Measurements from ENCODE around the gene VSIG10L2.
A peak's percentile ranks its signal among the peaks of the same experiment; 100 is the strongest.
"Not testable (repeated sequence)": the region's sequence is repeated elsewhere in the genome, so short reads cannot be mapped to it uniquely, and the experiment has no call there.

The VSIG10L2 gene

GRCh38 chr11:125903711-125904659, 41.9 kb upstream of the VSIG10L2 start, which contains the start of gene DDX25:
TSS of gene DDX25 (plus strand) at chr11:125904508. CDS start at chr11:125904518, 10 bp downstream.
- peak within 1 kb of the TSS; percentile 54 to 62 for H3K4me3 ChIP-seq
- peaks cover 8 to 15% (median 12%) of the 10 kb centered on the region in 3 donors for H3K36me3 ChIP-seq
- peaks cover 0 to 27% of the 10 kb centered on the region in 2 donors for H3K27me3 ChIP-seq
- H3K4me1 ChIP-seq: peaks cover 0 to 24% (median 18%) of the 10 kb centered on the region in 4 donors
- intact Hi-C loops (cut with DNase I; ENCODE audit: low total_unique reads): no loop called here
- no peak for DNase-seq
- no peak within 1 kb of the TSS for H3K27ac ChIP-seq
- TF ChIP-seq CTCF (IDR thresholded peaks at IDR 0.05): no peak
- H3K9me3 ChIP-seq: no peaks in the 10 kb centered on the region

- H3K27ac ChIP-seq: no peak overlapping the region
- TF ChIP-seq CTCF (IDR thresholded peaks at IDR 0.05): no peak
- H3K4me3 ChIP-seq: no peak overlapping the region
- H3K36me3 ChIP-seq: peaks cover 5 to 8% (median 6%) of the 10 kb centered on the region in 3 donors
- H3K27me3 ChIP-seq: peaks cover 0 to 27% of the 10 kb centered on the region in 2 donors
- no peaks in the 10 kb centered on the region for H3K9me3 ChIP-seq
- DNase-seq: no peak
- H3K4me1 ChIP-seq: peaks cover 0 to 24% (median 18%) of the 10 kb centered on the region in 4 donors
- intact Hi-C loops (cut with DNase I; ENCODE audit: low total_unique reads): no loop called here
Measured at GRCh38 chr11:125904678-125905077, 41.2 kb upstream of the VSIG10L2 start.

- Histone ChIP-seq H3K27me3 (peaks cover 0 to 19% of the 10 kb centered on the region in 2 donors), H3K27ac (no peak overlapping the region), H3K9me3 (no peaks in the 10 kb centered on the region), H3K4me1 (no peaks in the 10 kb centered on the region), H3K36me3 (no peaks in the 10 kb centered on the region), H3K4me3 (no peak overlapping the region)
- no peak for TF ChIP-seq CTCF (IDR thresholded peaks at IDR 0.05)
- intact Hi-C loops (cut with DNase I; ENCODE audit: low total_unique reads): loop anchor here (5.0 kb wide), 1 partner anchor 292 kb away; no protein-coding TSS in a partner anchor
- DNase-seq: no peak
Measured at GRCh38 chr11:125910226-125910849, 35.5 kb upstream of the VSIG10L2 start.

GRCh38 chr11:125914601-125915000, 31.2 kb upstream of the VSIG10L2 start:
- peaks cover 0 to 30% of the 10 kb centered on the region in 2 donors for H3K27me3 ChIP-seq
- not testable (repeated sequence) for DNase-seq, H3K4me3 ChIP-seq, H3K27ac ChIP-seq, H3K9me3 ChIP-seq, H3K36me3 ChIP-seq, H3K4me1 ChIP-seq
- intact Hi-C loops (cut with DNase I; ENCODE audit: low total_unique reads): loop anchor here (5.0 kb wide), 1 partner anchor 288 kb away; no protein-coding TSS in a partner anchor

- TF ChIP-seq CTCF (IDR thresholded peaks at IDR 0.05): no peak
- DNase-seq: no peak
- no peaks in the 10 kb centered on the region for H3K36me3 ChIP-seq
- no peaks in the 10 kb centered on the region for H3K9me3 ChIP-seq
- no peaks in the 10 kb centered on the region for H3K4me1 ChIP-seq
- intact Hi-C loops (cut with DNase I; ENCODE audit: low total_unique reads): no loop called here
- H3K27me3 ChIP-seq: peaks cover 0 to 34% of the 10 kb centered on the region in 2 donors
- H3K4me3 ChIP-seq: no peak overlapping the region
- no peak overlapping the region for H3K27ac ChIP-seq
Measured at GRCh38 chr11:125916683-125917347, 29.0 kb upstream of the VSIG10L2 start.

All from tibial artery (tissue), 4 donors.